Measurements from ENCODE around the gene GJA3.

The GJA3 gene

DNA sequence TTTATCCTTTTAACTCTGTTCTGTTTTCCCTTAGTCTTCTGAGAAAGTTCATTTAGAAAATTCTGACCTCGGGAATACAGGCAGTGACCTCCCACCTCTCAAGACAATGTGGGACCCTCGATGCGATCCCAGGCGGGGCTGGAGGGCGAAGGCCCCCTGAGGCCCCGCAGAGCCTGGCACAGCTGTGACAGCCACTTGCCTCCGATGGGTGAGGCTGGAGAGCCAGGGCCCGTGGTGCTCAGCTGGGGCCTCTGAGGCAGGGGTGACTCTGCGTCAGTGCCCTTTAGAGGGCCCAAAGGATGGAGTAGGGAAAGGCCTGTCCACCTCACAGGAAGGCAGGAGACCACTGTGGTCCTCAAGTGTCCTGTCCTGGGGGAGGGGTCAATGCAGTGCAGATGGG, 10.3 kb downstream of the GJA3 start:
- DNase-seq (ENCODE audit: low spot score) = no peak

DNA sequence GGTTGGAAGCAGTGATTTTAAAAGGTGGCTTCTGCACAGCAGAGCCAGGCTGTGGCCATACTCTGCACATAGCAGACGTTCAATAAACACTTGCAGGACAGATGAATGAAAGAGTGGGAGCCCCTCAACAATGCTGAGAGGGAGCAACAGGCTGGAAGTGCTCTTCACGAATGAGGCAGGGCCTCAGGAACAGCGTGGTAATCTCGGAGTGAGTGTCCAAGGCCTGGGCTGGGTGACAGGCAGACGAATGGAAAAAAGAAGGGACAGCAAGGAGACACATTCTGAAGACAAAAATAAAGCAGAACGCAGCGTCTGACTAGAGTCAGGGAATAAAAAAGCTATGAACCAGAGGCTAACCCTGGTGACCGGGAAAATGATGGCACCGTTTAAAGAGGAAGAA, 11.1 kb downstream of the GJA3 start:
- no peak for DNase-seq (ENCODE audit: low spot score)

DNA sequence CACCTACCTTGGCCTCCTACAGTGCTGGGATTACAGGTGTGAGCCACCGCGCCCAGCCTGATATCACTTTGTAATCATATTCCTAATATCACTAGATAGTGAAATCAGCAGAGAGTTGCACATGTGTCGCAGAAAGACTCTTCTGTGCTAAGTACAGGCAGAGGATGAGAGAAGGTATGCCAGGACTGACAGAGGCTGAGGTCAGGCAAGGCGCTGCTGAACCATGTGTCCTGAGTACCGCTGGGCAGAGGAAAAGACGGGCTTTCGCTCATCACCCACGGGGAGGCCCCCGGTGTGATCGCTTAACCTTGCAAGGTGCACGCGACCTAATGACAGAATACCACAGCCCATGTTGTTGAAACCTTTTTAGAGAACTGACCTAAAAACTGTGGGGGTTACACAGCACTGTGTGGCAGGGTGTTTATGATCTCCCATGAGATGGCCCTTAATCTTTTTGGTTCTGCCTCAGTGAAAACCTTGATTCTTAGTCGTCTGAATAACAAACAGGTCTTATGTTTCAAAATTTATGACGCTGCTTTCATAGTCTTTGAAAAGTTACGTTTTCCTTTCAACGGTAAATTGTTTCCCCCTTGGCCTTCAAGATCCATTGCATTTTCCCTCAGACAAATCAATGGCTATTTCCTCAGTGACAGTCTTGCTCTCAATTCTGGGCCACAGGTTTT, 12.2 kb downstream of the GJA3 start:
- no peak for DNase-seq (ENCODE audit: low spot score)

DNA sequence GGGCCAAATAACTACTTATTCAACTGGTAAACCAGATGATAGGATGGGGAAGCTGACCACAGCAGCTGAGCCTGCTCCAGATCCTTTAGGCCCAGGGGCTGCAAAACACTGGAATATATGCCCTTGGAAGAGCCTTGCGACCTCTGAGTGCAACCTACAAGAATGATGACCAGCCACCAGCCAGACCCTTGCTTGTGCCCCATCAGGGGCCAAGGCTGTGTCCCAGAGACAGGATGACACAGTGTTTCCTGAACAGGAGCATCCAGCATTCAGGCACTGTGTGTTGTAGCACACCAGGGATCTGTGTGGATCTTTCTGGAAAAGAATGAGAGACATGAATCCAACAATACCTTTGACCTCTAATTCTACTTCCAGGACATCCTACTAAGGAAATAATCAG, 14.5 kb downstream of the GJA3 start:
- DNase-seq (ENCODE audit: low spot score) = no peak

DNA sequence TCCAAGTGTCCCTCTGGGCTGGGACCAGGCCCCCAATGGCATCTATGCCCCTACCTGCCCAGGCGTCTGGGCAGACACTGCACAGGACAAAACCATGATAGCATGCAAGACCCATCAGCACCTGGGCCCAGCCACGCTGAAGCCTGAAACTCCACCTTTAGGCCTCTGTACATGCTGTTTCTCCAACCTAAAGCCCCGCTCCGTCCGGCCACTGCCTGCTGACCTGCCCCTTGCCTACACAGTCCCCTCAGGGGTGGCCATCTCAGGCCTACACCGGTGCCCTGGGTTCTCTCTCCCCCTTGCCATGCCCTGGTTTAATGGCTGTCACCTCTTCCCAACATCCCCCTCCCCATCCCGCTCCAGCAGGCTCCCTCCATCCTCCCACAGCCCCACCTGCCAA, 15.3 kb downstream of the GJA3 start:
- DNase-seq (ENCODE audit: low spot score) = no peak

DNA sequence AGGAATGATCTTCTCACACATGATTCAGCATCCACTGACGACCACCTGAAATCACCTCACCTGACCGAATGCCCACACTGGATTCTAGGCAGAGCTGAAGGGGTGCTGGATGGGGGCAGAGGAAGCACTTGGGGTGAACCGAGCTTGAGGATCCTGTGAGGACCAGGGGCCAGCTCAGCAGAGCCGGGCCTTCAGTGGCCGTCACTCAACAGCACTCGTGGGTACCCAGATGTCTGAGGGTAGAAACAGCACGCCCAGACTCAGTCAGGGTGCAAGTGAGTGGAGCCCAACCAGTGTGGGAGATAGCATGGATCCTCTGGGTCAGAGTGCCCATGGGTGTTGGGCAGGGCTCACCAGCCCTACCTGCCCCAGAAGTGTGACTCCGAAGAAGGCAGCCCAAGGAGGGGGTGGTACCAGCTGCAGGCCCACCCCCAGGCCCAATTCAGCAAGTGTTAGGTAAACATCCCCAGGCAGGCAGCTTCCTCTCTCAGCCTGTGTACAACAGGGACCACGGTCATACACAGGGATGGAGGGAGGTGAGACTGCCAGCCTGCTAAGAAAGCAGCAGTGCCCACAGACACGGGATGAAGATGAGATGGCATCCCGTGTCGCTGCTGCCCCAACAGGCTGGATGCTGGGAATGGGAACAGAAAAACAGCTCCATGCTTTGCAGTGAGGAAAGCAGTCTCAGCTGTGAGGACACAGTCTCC, 16.6 kb downstream of the GJA3 start:
- DNase-seq (ENCODE audit: low spot score) = no peak

DNA sequence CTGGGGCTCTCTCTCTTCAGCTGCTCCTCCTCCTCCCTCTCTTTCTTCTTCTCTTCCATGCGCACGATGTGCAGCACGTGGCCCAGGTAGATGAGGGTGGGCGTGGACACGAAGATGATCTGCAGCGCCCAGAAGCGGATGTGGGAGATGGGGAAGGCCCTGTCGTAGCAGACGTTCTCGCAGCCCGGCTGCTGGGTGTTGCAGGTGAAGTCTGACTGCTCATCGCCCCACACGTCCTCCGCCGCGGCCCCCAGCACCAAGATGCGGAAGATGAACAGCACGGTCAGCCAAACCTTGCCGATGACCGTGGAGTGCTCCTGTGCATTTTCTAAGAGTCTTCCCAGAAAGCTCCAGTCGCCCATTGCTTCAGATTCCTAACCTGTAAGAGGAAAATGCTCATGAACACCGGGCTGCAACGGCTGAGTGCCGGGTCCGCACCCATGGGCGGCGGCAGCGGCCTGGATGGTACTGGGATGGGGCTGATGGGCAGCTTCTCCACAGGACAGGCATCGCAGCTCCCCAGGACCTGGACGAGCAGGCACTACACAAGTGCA, 17.8 kb downstream of the GJA3 start:
- no peak for DNase-seq (ENCODE audit: low spot score)

DNA sequence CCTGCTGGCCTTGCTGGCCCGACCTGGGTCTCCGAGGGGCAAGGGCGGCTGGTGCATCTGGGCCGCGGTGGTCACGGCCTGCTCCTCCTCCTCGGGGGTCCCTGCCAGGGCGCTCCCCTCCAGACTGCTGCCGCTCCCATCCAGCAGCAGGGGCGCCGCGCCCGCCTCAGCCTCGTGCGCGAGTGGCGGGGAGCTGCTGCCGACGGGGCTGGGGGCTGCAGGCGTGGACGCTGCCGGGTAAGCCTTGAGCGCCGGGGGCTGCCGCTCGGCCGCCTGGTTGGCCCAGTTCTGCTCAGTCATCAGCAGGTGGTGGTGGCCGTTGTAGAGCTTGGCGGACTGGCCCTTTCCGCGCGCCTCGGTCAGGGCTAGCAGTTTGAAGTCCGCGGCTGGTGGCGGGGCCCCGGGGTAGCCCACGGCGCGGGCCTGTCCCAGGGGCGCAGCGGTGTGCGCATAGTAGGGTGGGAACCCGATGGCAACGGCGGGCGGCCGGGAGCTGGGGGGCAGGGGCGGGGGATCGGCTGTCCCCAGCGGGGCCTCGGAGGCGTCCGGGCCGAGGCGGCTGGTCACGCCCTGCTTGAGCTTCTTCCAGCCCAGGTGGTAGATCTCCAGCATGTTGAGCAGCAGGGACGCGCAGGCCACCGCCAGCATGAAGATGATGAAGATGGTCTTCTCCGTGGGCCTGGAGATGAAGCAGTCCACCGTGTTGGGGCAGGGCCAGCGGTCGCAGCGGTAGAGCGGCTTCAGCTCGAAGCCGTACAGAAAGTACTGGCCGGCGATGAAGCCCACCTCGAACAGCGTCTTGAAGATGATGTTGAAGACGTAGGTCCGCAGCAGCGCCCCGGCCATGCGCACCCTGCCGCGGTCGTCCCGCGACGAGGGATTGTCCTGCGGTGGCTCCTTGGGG, 18.6 kb downstream of the GJA3 start:
- DNase-seq (ENCODE audit: low spot score) = no peak

DNA sequence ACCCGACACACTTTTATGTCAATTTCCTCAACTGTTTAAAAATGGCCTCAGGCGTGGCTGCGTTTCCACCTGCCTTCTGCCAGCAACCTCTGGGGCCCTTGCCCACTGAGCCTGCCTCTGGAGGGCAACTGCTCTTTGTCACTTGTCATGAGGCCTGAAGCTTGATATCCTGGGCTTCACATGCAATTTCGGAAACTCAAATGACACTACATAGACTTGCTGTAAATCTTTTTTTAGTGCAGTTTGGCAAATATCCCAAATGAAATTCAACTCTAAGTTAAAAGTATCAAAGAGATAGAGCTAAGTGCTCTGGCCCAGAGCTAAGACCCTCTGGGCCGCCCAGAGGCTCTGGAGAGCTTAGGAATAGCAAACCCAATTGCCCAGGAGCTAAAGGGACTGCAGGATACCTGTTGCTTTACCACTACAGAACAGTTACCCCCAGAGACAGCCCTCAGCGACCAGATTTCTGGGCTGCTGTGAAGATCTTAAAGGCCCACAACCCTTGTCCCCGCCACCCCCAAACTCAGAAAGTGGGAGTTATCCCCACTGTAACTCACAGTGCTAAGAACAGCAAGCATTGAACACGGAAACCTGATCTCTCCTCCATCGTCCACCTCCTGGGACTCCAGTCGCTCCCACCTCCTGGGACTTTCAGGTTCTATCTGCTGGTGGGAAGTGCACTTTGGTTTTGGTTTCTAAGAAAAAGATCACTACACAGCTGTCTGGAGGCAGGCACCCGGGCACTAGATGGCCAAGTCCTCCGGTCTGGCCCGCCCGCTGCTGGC, 19.4 kb downstream of the GJA3 start:
- no peak for DNase-seq (ENCODE audit: low spot score)

DNA sequence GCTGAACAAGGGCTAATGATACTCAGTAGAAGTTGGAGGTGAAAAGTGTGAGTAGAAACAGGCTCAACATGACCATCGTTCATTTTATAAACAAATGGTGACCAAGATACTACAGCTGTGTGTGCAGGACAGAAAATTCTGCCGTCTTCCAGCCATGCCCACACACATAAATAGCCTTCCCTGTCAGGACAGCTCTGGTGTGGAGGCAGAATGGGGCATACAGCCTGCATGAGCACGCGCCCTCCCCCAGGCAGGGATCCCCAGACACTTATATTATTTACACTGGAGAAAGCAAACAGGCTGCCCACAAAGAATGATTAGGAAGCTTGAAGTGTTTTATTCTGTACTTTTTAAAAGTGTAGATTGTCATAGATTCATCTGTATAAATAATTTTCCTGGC, 20.4 kb downstream of the GJA3 start:
- no peak for DNase-seq (ENCODE audit: low spot score)

DNA sequence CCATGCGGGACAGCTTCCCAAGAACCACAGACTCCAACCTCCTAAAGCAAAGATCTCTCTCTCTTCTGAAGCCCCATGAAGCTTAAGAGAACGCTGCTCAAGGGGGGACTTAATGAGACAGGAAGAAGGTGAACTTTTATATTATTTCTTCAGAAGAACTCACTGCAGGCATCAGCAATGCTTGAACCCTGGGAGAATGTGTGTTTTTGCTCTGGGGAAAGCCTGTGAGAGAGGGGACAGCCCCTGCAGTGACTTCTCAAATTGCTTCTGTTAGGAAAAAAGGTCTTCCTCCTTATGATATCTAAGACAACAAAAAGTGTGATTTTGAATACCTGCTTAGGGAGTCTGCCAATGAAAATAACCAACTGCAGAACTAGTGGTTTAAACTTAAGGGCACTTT, 23.0 kb downstream of the GJA3 start:
- DNase-seq (ENCODE audit: low spot score) = no peak

DNA sequence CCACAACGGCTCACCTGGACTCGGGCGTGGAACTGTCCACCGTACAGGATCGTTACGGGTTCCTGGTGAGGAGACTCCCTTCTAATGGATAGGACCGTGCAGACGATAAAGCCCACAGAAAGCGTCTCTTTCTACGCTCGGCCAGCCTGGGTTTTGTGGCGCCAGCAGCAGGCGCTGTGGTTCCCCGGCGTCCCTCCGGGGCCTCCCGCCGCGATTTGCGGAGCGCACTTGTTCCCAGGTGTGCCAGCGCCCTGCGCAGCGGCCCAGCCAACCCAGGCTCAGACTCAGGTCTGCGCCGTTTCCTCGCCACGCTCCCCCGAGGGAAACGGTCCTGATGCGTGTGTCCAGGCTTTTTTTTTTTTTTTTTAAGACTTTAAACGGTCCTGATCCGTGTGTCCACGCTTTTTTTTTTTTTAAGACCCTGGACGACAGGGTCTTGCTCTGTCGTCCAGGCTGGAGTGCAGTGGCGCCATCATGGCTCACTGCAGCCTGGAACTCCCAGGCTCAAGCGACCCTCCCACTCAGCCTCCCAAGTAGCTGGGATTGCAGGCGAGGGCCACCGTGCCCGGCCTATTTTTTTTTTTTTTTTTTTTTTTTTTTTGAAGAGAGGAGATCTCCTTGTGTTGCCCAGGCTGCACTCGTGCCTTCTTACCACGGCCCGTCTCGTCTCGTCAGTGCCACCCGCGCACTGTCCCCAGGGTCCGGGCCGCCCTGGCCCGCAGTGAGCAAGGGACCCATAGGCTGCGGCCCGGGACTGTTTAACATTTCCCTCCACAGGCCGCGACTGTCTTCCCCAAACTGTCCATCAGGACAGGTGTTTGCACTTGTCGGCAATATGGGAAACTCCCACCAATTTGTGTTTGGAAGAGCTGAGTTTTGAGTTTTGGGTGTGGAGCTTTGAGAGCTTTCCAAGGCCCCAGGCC, 23.8 kb downstream of the GJA3 start:
- peak; percentile 72 for DNase-seq (ENCODE audit: low spot score)

DNA sequence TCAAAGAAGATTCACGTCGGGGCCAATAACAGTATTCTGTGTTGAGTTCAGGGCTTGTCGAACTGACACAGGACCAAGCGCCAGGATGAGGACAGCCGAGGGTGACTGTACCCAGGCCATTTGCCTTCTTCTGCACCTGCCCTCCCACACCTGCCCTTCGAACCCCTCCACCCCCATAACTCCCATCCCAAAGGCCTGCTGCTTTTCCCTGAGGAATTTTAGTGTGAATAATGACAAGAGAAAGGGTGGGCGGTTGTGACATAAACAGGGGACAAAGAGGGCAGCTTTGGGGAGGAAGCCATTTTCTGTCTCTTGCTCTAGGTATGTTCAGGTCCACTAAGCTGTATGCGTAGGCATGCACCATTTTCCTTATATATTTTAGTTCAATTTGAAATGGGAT, 26.1 kb downstream of the GJA3 start:
- no peak for DNase-seq (ENCODE audit: low spot score)

DNA sequence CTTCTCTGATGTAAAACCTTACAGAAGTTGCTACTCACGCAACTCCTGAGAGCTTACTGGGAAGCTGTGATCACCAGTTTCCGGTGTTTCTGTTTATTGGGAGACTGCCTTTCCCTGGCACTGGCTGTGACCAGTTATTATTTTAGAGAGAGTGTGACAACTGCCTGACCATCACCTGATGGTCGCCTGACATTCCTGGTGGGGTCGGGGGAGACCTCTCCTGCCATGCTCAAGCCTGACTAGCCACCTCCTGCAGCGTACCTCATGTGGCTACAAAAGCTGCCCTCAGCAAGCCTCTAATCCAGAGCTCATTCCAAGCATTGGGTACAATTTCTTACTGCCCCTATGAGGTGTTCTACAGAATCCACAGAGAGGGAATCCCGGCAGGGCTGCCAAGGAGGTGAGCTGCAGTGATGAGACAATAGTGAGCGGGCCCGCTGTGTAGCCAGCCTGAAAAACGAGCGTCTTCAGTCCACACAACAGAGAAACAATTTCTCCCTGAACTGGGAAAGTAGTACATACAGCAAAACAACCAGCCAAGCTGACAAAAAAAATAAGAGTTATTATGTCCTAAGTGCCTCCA, 28.7 kb downstream of the GJA3 start:
- no peak for DNase-seq (ENCODE audit: low spot score)

DNA sequence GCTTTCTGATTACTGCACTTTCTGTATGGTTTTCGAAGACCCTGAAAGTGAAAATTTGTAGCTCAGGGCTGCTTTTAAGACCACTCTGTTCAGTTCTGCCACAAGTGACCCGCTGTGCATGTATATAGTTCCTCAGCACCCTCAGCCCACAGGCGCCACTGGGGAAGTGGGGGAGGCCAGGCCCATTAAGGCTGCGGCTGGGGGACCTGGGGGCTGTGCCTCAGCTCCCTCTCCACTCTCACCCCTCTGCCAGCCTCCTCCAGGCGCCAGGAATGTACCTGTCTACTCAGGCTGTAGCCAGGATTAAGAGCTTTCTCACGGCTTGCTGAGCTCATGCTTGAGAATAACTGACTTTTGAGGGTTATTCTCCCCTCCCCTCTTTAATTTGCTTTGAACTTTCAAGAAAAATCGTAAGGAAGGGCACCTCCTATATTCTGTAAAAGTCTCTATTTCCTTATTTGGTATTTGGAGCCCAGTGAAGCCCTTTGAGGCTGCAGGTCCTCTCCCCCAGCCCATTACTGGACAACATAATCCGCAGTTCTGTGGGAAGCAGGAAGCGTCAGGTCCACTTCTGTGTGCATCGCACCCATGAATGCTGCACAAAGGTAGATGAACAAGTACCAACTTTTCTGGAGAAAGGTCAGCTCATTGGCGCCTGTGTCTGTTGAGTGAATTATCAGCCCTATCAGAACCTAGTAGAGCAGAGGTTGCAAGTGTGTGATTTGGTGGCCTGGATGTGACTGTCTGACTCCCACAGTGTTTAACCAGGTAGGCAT, 29.6 kb downstream of the GJA3 start:
- DNase-seq (ENCODE audit: low spot score) = peak; percentile 22

DNA sequence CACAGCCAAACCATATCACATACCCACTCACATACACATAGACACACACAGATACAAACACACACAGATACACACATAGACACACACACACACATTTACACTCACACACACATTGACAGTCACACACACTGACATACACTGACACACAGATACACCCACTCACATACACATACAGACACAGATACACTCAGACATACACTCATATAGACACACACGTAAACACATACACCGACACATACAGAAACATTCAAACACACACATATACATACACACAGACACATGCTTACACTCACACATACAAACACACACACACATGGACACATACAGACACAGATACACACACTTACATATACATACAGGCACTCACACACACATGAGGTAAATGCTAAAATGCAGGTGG, 30.2 kb downstream of the GJA3 start:
- no peak for DNase-seq (ENCODE audit: low spot score)

DNA sequence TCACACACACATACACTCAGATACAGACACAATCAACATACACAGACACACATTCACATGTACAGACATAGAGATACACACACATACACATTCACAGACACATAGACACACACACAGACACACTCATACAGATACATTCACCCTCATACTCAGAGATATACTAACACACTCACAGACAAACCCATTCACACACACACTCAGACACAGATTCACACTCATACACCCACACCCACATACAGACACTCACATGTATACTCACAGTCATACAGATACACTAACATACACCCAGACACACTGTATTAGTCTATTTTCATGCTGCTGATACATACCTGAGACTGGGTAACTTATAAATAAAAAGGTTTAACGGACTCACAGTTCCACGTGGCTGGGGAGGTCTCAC, 30.8 kb downstream of the GJA3 start:
- DNase-seq (ENCODE audit: low spot score) = no peak

DNA sequence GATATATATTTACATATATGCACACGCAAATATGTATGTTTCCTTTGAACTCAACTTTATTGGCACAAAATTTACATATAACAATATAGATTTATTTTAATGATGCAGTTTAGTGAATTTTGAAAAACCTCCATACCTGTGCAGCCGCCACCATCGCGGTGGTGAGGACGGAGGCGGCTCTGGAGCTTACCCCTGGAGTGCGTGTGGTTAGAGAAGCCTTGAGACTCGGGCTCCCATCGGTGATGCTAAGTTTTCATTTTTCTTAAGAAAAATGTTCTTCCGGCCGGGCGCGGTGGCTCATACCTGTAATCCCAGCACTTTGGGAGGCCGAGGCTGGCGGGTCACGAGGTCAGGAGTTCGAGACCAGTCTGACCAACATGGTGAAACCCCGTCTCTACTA, 31.8 kb downstream of the GJA3 start:
- no peak for DNase-seq (ENCODE audit: low spot score)

DNA sequence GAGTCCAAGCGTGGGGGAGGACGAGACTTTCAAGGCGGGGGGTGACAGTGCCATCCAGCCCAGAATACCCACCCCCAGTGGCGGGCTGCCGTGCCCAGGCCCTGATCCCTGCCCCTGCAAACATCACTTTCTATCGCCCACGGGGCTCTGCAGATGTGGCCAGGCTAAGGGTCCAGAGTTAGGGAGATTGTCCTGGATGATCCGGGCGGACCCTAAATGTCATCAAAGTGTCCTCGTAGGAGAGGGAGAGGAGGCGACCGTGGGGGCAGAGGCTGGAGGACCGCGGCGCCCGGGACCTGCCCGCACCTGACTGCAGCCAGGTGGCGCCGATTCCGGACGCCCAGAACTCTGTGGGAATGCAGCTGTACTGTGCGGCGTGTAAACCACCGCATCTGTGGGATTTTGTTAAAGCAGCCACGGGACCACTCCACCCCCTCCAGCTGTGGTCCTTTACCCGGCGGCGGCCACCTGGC, 32.4 kb downstream of the GJA3 start:
- peak; percentile 47 for DNase-seq (ENCODE audit: low spot score)
